Tibial artery (tissue), 4 donors: Measurements from ENCODE around the gene TPPP.
A peak's percentile ranks its signal among the peaks of the same experiment; 100 is the strongest.

ENCODE experiments used
- DNase-seq, 2 donors: peaks; one replicate each; pipeline ENCODE4 v3.0.0-alpha.2; 2019
- H3K27ac ChIP-seq, 2 donors: fragments of 200-600 bp; sonication (generic) in 1 of 2; 1 replicate in 1 of 2; 2 replicates in 1 of 2; pipeline ENCODE4 v1.5.1; 2018 to 2019; ENCODE audit warnings: mild to moderate bottlenecking in 1 of 2
- H3K27me3 ChIP-seq, 2 donors: fragments of 200-600 bp; sonication (generic) in 1 of 2; one replicate each; pipeline versions ENCODE4 v1.5.1 to v1.6.0; 2016 to 2019
- H3K36me3 ChIP-seq, 3 donors: fragments of 200-600 bp; sonication (generic) in 2 of 3; one replicate each; pipeline ENCODE4 v1.5.1; 2016 to 2019; ENCODE audit warnings: mild to moderate bottlenecking in 2 of 3
- H3K4me1 ChIP-seq, 4 donors: fragments of 200-600 bp; sonication (generic) in 2 of 4; 1 replicate in 3 of 4; 2 replicates in 1 of 4; pipeline ENCODE4 v1.5.1; 2016 to 2019
- H3K4me3 ChIP-seq, 2 donors: fragments of 200-600 bp; sonication (generic) in 1 of 2; 1 replicate in 1 of 2; 2 replicates in 1 of 2; pipeline ENCODE4 v1.5.1; 2018 to 2019; ENCODE audit warnings: mild to moderate bottlenecking in 2 of 2
- H3K9me3 ChIP-seq, 3 donors: fragments of 200-600 bp; sonication (generic) in 1 of 3; one replicate each; pipeline ENCODE4 v1.5.1; 2016 to 2019
- CTCF ChIP-seq, 2 experiments: fragments of 200-600 bp in 1 of 2; fragments of 450-650 bp in 1 of 2; IDR thresholded peaks; one replicate each; pipeline ENCODE4 v1.5.1; 2017 to 2019; ENCODE audit warnings: antibody characterized with exemption in 2 of 2, mild to moderate bottlenecking in 1 of 2, moderate library complexity in 1 of 2
- intact Hi-C: fragments of 100-400 bp; cut with DNase I; formaldehyde crosslinking; loops from one replicate; pipeline ENCODE4 v1.15.0; 2023; ENCODE audit warnings: low total_unique reads

Gene TPPP

GRCh38 chr5:663436-664342 lies 29.5 kb downstream of the TPPP start:
- no peaks in the 10 kb centered on the region for H3K9me3 ChIP-seq
- peak in 1 of 2 donors; percentile 63 for DNase-seq
- intact Hi-C loops, result no loop called here
- no peak overlapping the region for H3K27ac ChIP-seq
- no peaks in the 10 kb centered on the region for H3K4me1 ChIP-seq
- H3K27me3 ChIP-seq, result no peaks in the 10 kb centered on the region
- TF ChIP-seq CTCF (IDR thresholded peaks at IDR 0.05), result no peak
- no peak overlapping the region for H3K4me3 ChIP-seq
- H3K36me3 ChIP-seq, result peaks cover 32 to 90% (median 68%) of the 10 kb centered on the region in 3 donors

GRCh38 chr5:662751-663435 lies 30.3 kb downstream of the TPPP start:
- H3K9me3 ChIP-seq, result peaks cover 0 to 4% (median 0%) of the 10 kb centered on the region in 3 donors
- intact Hi-C loops, result no loop called here
- peaks cover 34 to 90% (median 71%) of the 10 kb centered on the region in 3 donors for H3K36me3 ChIP-seq
- no peak overlapping the region for H3K27ac ChIP-seq
- no peaks in the 10 kb centered on the region for H3K27me3 ChIP-seq
- H3K4me3 ChIP-seq, result no peak overlapping the region
- no peaks in the 10 kb centered on the region for H3K4me1 ChIP-seq
- no peak for DNase-seq
- TF ChIP-seq CTCF (IDR thresholded peaks at IDR 0.05), result no peak

- peak in 1 of 2 donors; percentile 65 for DNase-seq
- H3K4me3 ChIP-seq, result no peak overlapping the region
- H3K4me1 ChIP-seq, result no peaks in the 10 kb centered on the region
- H3K27ac ChIP-seq, result no peak overlapping the region
- peaks cover 0 to 4% (median 0%) of the 10 kb centered on the region in 3 donors for H3K9me3 ChIP-seq
- intact Hi-C loops, result no loop called here
- no peak for TF ChIP-seq CTCF (IDR thresholded peaks at IDR 0.05)
- H3K36me3 ChIP-seq, result peaks cover 39 to 96% (median 78%) of the 10 kb centered on the region in 3 donors
- H3K27me3 ChIP-seq, result no peaks in the 10 kb centered on the region
Measured at GRCh38 chr5:661891-662750, 31.0 kb downstream of the TPPP start.

GRCh38 chr5:660491-661030 lies 32.6 kb downstream of the TPPP start:
- peak in 1 of 2 donors; percentile 41 for DNase-seq
- no peak overlapping the region for H3K4me3 ChIP-seq
- peaks cover 0 to 5% (median 4%) of the 10 kb centered on the region in 3 donors for H3K9me3 ChIP-seq
- H3K36me3 ChIP-seq, result peaks cover 39 to 86% (median 76%) of the 10 kb centered on the region in 3 donors
- intact Hi-C loops, result no loop called here
- H3K4me1 ChIP-seq, result no peaks in the 10 kb centered on the region
- H3K27me3 ChIP-seq, result no peaks in the 10 kb centered on the region
- no peak overlapping the region for H3K27ac ChIP-seq
- no peak for TF ChIP-seq CTCF (IDR thresholded peaks at IDR 0.05)
